ENCODE data around the gene GPC6. TPM values are rescaled to one million over a fixed set of nuclear protein-coding genes. Genes with fewer than 3 reads are reported as not detected.
"Not testable (repeated sequence)": the region's sequence is repeated elsewhere in the genome, so short reads cannot be mapped to it uniquely, and the experiment has no call there.

GPC6 gene
- total RNA-seq, 1 donor from 2014 or later, result not detected

- Mint-ChIP-seq H3K27ac (no peak overlapping the region), H3K36me3 (ENCODE audit: low read depth) (no peaks in the 10 kb centered on the region), H3K9me3 (no peaks in the 10 kb centered on the region), H3K4me1 (no peaks in the 10 kb centered on the region), H3K27me3 (no peaks in the 10 kb centered on the region), H3K4me3 (no peak overlapping the region)
- DNase-seq, result no peak
- intact Hi-C loops (cut with micrococcal nuclease), result no loop called here
These were observed 72.1 kb downstream of the GPC6 start for GRCh38 chr13:93298713-93299112.

GRCh38 chr13:93304134-93304533 is 77.5 kb downstream of the GPC6 start:
- H3K4me1 Mint-ChIP-seq, result no peaks in the 10 kb centered on the region
- no peak for DNase-seq
- H3K9me3 Mint-ChIP-seq, result no peaks in the 10 kb centered on the region
- no peak overlapping the region for H3K4me3 Mint-ChIP-seq
- H3K27ac Mint-ChIP-seq, result no peak overlapping the region
- H3K36me3 Mint-ChIP-seq (ENCODE audit: low read depth), result no peaks in the 10 kb centered on the region
- intact Hi-C loops (cut with micrococcal nuclease), result no loop called here
- H3K27me3 Mint-ChIP-seq, result no peaks in the 10 kb centered on the region

GRCh38 chr13:93304868-93305613 is 78.4 kb downstream of the GPC6 start:
- H3K9me3 Mint-ChIP-seq, result no peaks in the 10 kb centered on the region
- no peaks in the 10 kb centered on the region for H3K4me1 Mint-ChIP-seq
- H3K36me3 Mint-ChIP-seq (ENCODE audit: low read depth), result no peaks in the 10 kb centered on the region
- intact Hi-C loops (cut with micrococcal nuclease), result no loop called here
- H3K4me3 Mint-ChIP-seq, result no peak overlapping the region
- H3K27ac Mint-ChIP-seq, result no peak overlapping the region
- no peak for DNase-seq
- H3K27me3 Mint-ChIP-seq, result no peaks in the 10 kb centered on the region

- no peaks in the 10 kb centered on the region for H3K27me3 Mint-ChIP-seq
- intact Hi-C loops (cut with micrococcal nuclease), result no loop called here
These were observed 79.3 kb downstream of the GPC6 start for GRCh38 chr13:93305886-93306285.

GRCh38 chr13:93307136-93307535 is 80.5 kb downstream of the GPC6 start:
- intact Hi-C loops (cut with micrococcal nuclease), result no loop called here
- H3K4me1 Mint-ChIP-seq, result no peaks in the 10 kb centered on the region
- no peak for DNase-seq
- no peak overlapping the region for H3K4me3 Mint-ChIP-seq
- H3K27ac Mint-ChIP-seq, result no peak overlapping the region
- H3K9me3 Mint-ChIP-seq, result no peaks in the 10 kb centered on the region
- no peaks in the 10 kb centered on the region for H3K27me3 Mint-ChIP-seq
- H3K36me3 Mint-ChIP-seq (ENCODE audit: low read depth), result no peaks in the 10 kb centered on the region

More at GRCh38 chr13:93305886-93306285, 79.3 kb downstream of the GPC6 start:
- H3K27ac Mint-ChIP-seq, result no peak overlapping the region
- H3K4me1 Mint-ChIP-seq, result no peaks in the 10 kb centered on the region
- H3K9me3 Mint-ChIP-seq, result no peaks in the 10 kb centered on the region
- no peaks in the 10 kb centered on the region for H3K36me3 Mint-ChIP-seq (ENCODE audit: low read depth)
- no peak for DNase-seq
- no peak overlapping the region for H3K4me3 Mint-ChIP-seq

GRCh38 chr13:93307651-93308050 is 81.0 kb downstream of the GPC6 start:
- Mint-ChIP-seq H3K27me3 (no peaks in the 10 kb centered on the region), H3K4me3 (no peak overlapping the region), H3K36me3 (ENCODE audit: low read depth) (no peaks in the 10 kb centered on the region), H3K27ac (no peak overlapping the region), H3K9me3 (no peaks in the 10 kb centered on the region), H3K4me1 (no peaks in the 10 kb centered on the region)
- DNase-seq, result no peak
- intact Hi-C loops (cut with micrococcal nuclease), result no loop called here

- no peaks in the 10 kb centered on the region for H3K36me3 Mint-ChIP-seq (ENCODE audit: low read depth)
- no peak overlapping the region for H3K27ac Mint-ChIP-seq
- no peak overlapping the region for H3K4me3 Mint-ChIP-seq
- intact Hi-C loops (cut with micrococcal nuclease), result no loop called here
- H3K4me1 Mint-ChIP-seq, result no peaks in the 10 kb centered on the region
- H3K27me3 Mint-ChIP-seq, result no peaks in the 10 kb centered on the region
- DNase-seq, result no peak
- H3K9me3 Mint-ChIP-seq, result no peaks in the 10 kb centered on the region
These were observed 83.4 kb downstream of the GPC6 start for GRCh38 chr13:93309886-93310523.

GRCh38 chr13:93316841-93317240 is 90.2 kb downstream of the GPC6 start:
- DNase-seq, result no peak
- no peaks in the 10 kb centered on the region for H3K27me3 Mint-ChIP-seq
- H3K4me1 Mint-ChIP-seq, result no peaks in the 10 kb centered on the region
- no peak overlapping the region for H3K27ac Mint-ChIP-seq
- intact Hi-C loops (cut with micrococcal nuclease), result no loop called here
- H3K9me3 Mint-ChIP-seq, result no peaks in the 10 kb centered on the region
- no peaks in the 10 kb centered on the region for H3K36me3 Mint-ChIP-seq (ENCODE audit: low read depth)
- H3K4me3 Mint-ChIP-seq, result no peak overlapping the region

- no peaks in the 10 kb centered on the region for H3K9me3 Mint-ChIP-seq
- H3K27me3 Mint-ChIP-seq, result no peaks in the 10 kb centered on the region
- intact Hi-C loops (cut with micrococcal nuclease), result no loop called here
These were observed 92.1 kb downstream of the GPC6 start for GRCh38 chr13:93318534-93319254.

GRCh38 chr13:93320942-93321341 is 94.3 kb downstream of the GPC6 start:
- Mint-ChIP-seq H3K9me3 (no peaks in the 10 kb centered on the region), H3K27ac (no peak overlapping the region), H3K36me3 (ENCODE audit: low read depth) (no peaks in the 10 kb centered on the region), H3K4me3 (no peak overlapping the region), H3K27me3 (no peaks in the 10 kb centered on the region), H3K4me1 (no peaks in the 10 kb centered on the region)
- DNase-seq, result no peak
- intact Hi-C loops (cut with micrococcal nuclease), result no loop called here

More at GRCh38 chr13:93318534-93319254, 92.1 kb downstream of the GPC6 start:
- H3K27ac Mint-ChIP-seq, result no peak overlapping the region
- no peak for DNase-seq
- no peaks in the 10 kb centered on the region for H3K36me3 Mint-ChIP-seq (ENCODE audit: low read depth)
- no peaks in the 10 kb centered on the region for H3K4me1 Mint-ChIP-seq
- H3K4me3 Mint-ChIP-seq, result no peak overlapping the region

- H3K27me3 Mint-ChIP-seq; H3K4me1 Mint-ChIP-seq; H3K4me3 Mint-ChIP-seq; H3K36me3 Mint-ChIP-seq (ENCODE audit: low read depth); DNase-seq; H3K9me3 Mint-ChIP-seq; H3K27ac Mint-ChIP-seq; intact Hi-C loops (cut with micrococcal nuclease): not testable (repeated sequence)
These were observed 97.3 kb downstream of the GPC6 start for GRCh38 chr13:93323880-93324279.

GRCh38 chr13:93325303-93326233 is 99.0 kb downstream of the GPC6 start:
- Mint-ChIP-seq H3K9me3 (no peaks in the 10 kb centered on the region), H3K4me3 (no peak overlapping the region), H3K27me3 (no peaks in the 10 kb centered on the region), H3K27ac (no peak overlapping the region), H3K4me1 (no peaks in the 10 kb centered on the region), H3K36me3 (ENCODE audit: low read depth) (no peaks in the 10 kb centered on the region)
- no peak for DNase-seq
- intact Hi-C loops (cut with micrococcal nuclease), result no loop called here

GRCh38 chr13:93326234-93326811 is 99.7 kb downstream of the GPC6 start:
- no peak overlapping the region for H3K27ac Mint-ChIP-seq
- H3K27me3 Mint-ChIP-seq, result no peaks in the 10 kb centered on the region
- no peaks in the 10 kb centered on the region for H3K9me3 Mint-ChIP-seq
- no peak overlapping the region for H3K4me3 Mint-ChIP-seq
- no peaks in the 10 kb centered on the region for H3K4me1 Mint-ChIP-seq
- intact Hi-C loops (cut with micrococcal nuclease), result no loop called here
- DNase-seq, result no peak
- no peaks in the 10 kb centered on the region for H3K36me3 Mint-ChIP-seq (ENCODE audit: low read depth)

All from activated CD4-positive, alpha-beta T cell treated with anti-CD3 and anti-CD28 coated beads, Interleukin-2, amount 10 ng/mL, durations not matched to agents 24 days and 14 days (primary cell).